ENCODE measurements around the gene NPBWR2.
"Not testable (repeated sequence)": the region's sequence is repeated elsewhere in the genome, so short reads cannot be mapped to it uniquely, and the experiment has no call there.

Gene NPBWR2

GRCh38 chr20:64103871-64104666 lies 3.3 kb downstream of the NPBWR2 start:
- DNase-seq (ENCODE audit: low read depth in 2 of 2) = no peak

- DNase-seq (ENCODE audit: low read depth in 2 of 2) = no peak
These were observed 4.6 kb downstream of the NPBWR2 start for GRCh38 chr20:64102647-64103354.

GRCh38 chr20:64101731-64102621 lies 5.4 kb downstream of the NPBWR2 start:
- peak in 1 of 2 donors; percentile 71 for DNase-seq (ENCODE audit: low read depth in 2 of 2)

DNA sequence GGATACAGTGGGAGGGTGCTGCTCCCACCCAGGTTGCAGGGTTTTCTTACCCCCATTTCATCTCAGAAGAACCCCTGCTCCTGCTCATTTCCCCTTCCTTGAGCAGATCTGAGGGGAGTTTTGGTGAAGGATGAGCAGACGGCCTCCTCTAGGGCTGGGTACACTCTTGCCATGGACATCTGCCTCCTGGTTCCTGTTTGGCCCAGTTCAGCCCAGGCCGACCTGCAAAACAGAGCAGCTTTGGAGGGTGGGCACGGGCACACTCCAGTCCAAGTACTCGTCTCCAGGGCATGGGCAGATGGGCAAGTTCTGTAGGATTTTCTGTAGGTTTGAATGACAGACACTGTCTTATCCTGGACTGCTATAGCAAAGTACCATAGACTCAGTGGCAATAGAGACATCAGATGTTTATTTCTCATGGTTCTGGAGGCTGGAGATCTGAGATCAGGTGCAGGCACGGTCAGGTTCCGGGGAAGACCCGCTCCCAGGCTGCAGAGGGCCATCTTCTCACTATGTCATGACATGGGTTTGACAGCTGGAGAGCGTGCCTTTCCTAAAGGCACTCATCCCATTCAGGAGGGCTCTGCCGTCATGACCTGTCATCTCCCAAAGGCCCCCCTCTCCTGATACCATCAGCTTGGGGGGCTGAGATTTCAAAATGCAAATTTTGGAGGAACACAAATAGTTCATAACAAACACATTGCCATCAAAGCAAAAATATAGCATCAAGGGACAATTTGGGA lies 6.2 kb downstream of the NPBWR2 start:
- DNase-seq (ENCODE audit: low read depth in 2 of 2) = no peak

DNA sequence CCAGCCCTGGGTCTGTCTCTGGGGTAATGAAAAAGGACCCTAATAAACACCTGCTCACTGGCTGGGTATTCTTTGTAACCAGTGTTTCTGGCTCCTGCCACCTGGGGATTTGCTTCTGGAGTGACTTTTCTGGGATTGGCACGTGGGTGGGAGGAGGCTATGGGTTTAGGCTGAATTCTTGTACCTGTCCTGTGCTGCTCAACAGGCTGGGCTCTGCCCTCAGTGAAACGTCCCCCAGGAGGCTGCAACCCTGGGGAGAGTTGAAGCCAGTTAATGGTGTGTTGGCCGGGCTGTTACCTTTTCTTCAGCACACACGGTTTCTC lies 6.8 kb downstream of the NPBWR2 start:
- DNase-seq (ENCODE audit: low read depth in 2 of 2) = no peak

- no peak for DNase-seq (ENCODE audit: low read depth in 2 of 2)
These were observed 7.3 kb downstream of the NPBWR2 start for GRCh38 chr20:64099880-64100565.

GRCh38 chr20:64099086-64099786 lies 8.1 kb downstream of the NPBWR2 start:
- no peak for DNase-seq (ENCODE audit: low read depth in 2 of 2)

DNA sequence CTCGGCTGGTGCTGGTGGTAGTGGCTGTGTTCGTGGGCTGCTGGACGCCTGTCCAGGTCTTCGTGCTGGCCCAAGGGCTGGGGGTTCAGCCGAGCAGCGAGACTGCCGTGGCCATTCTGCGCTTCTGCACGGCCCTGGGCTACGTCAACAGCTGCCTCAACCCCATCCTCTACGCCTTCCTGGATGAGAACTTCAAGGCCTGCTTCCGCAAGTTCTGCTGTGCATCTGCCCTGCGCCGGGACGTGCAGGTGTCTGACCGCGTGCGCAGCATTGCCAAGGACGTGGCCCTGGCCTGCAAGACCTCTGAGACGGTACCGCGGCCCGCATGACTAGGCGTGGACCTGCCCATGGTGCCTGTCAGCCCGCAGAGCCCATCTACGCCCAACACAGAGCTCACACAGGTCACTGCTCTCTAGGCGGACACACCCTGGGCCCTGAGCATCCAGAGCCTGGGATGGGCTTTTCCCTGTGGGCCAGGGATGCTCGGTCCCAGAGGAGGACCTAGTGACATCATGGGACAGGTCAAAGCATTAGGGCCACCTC lies 8.8 kb downstream of the NPBWR2 start:
- DNase-seq (ENCODE audit: low read depth in 2 of 2) = no peak

DNA sequence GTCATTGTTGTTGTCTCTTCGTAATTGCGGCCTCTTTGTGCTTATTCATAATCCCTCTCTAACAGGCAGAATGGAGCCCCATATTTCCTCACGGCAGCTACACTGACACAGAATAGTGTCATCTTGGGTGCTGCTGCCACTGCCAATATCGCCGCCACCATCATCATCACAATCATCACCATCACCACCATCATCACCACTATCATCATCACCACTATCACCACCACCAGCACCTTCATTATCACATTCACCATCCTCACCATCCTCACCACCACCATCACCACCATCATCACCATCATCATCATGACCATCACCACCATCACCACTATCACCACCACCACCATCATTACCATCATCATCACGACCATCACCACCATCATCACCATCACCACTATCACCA lies 10.8 kb downstream of the NPBWR2 start:
- DNase-seq (ENCODE audit: low read depth in 2 of 2) = no peak

GRCh38 chr20:64095927-64096326 lies 11.4 kb downstream of the NPBWR2 start:
- no peak for DNase-seq (ENCODE audit: low read depth in 2 of 2)

GRCh38 chr20:64095455-64095854 lies 11.9 kb downstream of the NPBWR2 start:
- DNase-seq (ENCODE audit: low read depth in 2 of 2) = no peak

GRCh38 chr20:64093013-64093503 lies 14.3 kb downstream of the NPBWR2 start:
- DNase-seq (ENCODE audit: low read depth in 2 of 2) = no peak

- DNase-seq (ENCODE audit: low read depth in 2 of 2) = no peak
These were observed 14.9 kb downstream of the NPBWR2 start for GRCh38 chr20:64092258-64093012.

DNA sequence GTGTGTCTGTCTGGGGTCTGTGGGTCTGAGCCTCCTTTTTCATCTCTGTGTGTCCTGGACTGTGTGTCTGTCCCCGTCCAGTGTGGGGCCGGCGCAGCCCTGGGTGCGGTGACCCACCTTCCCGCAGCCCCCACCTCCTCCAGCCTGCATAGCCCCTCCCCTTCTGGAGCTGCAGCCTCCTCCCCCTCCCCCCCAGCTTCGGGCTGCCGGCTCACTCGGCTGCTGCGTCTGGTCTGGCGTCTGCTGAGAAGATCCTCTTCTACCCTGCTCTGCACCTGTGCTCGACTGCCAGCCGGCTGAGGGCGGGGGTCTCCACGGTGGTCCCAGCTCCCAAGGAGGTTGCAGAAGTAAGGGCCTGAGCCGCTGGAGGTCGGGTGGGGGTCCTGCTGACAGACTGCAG lies 15.6 kb downstream of the NPBWR2 start:
- DNase-seq (ENCODE audit: low read depth in 2 of 2) = no peak

GRCh38 chr20:64091340-64091739 lies 16.0 kb downstream of the NPBWR2 start:
- DNase-seq (ENCODE audit: low read depth in 2 of 2) = no peak

DNA sequence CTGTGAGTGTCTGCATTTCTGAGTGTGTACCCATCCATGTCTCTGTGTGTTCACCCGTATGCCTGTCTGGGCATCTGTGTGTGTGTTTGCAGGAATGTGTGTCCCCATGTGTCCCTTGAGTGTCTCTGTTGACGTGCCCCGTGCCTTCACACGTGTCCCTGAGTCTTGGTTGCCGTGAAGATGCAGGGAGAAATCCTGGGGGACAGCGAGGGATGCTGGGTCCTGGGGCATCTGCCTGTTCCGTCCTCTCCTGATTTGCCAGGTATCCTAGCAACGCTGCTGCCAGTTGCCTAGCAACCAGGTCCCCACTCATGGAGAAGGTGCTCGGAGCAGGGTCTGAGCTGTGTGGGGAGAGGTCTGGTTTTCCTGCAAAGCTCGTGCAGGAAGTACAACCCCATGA lies 17.2 kb downstream of the NPBWR2 start:
- DNase-seq (ENCODE audit: low read depth in 2 of 2) = no peak

- DNase-seq (ENCODE audit: low read depth in 2 of 2) = not testable (repeated sequence)
These were observed 18.8 kb downstream of the NPBWR2 start for GRCh38 chr20:64088586-64088985.

GRCh38 chr20:64087226-64087825 lies 20.0 kb downstream of the NPBWR2 start:
- DNase-seq (ENCODE audit: low read depth in 2 of 2) = not testable (repeated sequence)

DNA sequence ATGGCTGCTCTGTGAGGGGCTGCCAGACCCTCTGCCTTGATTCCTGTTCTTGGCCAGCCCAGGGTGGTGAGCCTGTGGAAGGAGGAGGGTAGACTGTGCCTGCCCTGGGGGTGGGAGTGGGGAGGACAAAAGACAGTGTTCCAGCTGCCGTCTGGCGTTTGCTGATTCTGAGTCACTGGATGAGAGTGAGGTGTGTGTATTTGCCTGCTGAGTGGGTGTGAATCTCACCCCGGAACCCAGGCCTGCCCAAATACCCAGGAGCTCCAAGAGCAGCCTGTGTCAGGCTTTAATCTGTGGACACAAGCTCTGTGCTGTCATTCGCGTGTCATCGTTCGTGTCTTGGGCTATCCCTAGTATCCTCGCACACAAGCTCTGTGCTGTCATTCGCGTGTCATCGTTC lies 20.6 kb downstream of the NPBWR2 start:
- DNase-seq (ENCODE audit: low read depth in 2 of 2) = no peak
